Keratinocyte (primary cell): ENCODE measurements around the gene MEF2A. TPM values are rescaled to one million over a fixed set of nuclear protein-coding genes. Genes with fewer than 3 reads are reported as not detected.

ENCODE experiments used
- DNase-seq: peaks from one replicate; pipeline ENCODE4 v3.0.0-alpha.2; 2011; ENCODE audit warnings: low read depth, missing footprints, low spot score
- FAIRE-seq: peaks from 2 replicates; lab custom pipeline; 2011; peaks lifted over from hg19 to GRCh38; lab: Jason Lieb, UNC
- H2AFZ ChIP-seq: 2 replicates; pipeline ENCODE4 v1.6.0; 2012; ENCODE audit warnings: low read length, control low read depth, inconsistent platforms; ENCODE audit not compliant: control insufficient read depth
- H3K27ac ChIP-seq: 2 replicates; pipeline ENCODE4 v1.5.1; 2011; ENCODE audit warnings: low read length; ENCODE audit not compliant: control insufficient read depth, insufficient read depth
- H3K27me3 ChIP-seq: 3 replicates; pipeline ENCODE4 v1.6.0; 2011; ENCODE audit warnings: low read length; ENCODE audit not compliant: control insufficient read depth, insufficient read depth; ENCODE audit errors: extremely low read depth
- H3K36me3 ChIP-seq, 2 experiments: 2 replicates in 1 of 2; 3 replicates in 1 of 2; pipeline ENCODE4 v1.5.1; 2011; ENCODE audit warnings: low read length in 2 of 2, mild to moderate bottlenecking in 1 of 2; ENCODE audit not compliant: control insufficient read depth in 2 of 2, insufficient read depth in 2 of 2; ENCODE audit errors: extremely low read depth in 1 of 2
- H3K4me1 ChIP-seq: 3 replicates; pipeline ENCODE4 v1.5.1; 2011; ENCODE audit warnings: low read length; ENCODE audit not compliant: control insufficient read depth, insufficient read depth; ENCODE audit errors: extremely low read depth
- H3K4me2 ChIP-seq: 3 replicates; pipeline ENCODE4 v1.6.0; 2011; ENCODE audit warnings: low read depth, low read length; ENCODE audit not compliant: control insufficient read depth, insufficient read depth; ENCODE audit errors: extremely low read depth
- H3K4me3 ChIP-seq, 3 experiments: fragments of 200-600 bp in 1 of 3; sonication (generic) in 1 of 3; 2 replicates in 2 of 3; 3 replicates in 1 of 3; pipeline ENCODE4 v1.5.1; 2011 to 2016; ENCODE audit warnings: low read length in 3 of 3, mild to moderate bottlenecking in 3 of 3, control low read depth in 2 of 3, inconsistent platforms in 1 of 3, low read depth in 1 of 3, mixed read lengths in 1 of 3, mixed run types in 1 of 3, moderate library complexity in 1 of 3; ENCODE audit not compliant: control insufficient read depth in 2 of 3, insufficient read depth in 2 of 3; ENCODE audit errors: extremely low read depth in 1 of 3
- H3K79me2 ChIP-seq: 2 replicates; pipeline ENCODE4 v1.6.0; 2012; ENCODE audit warnings: low read length; ENCODE audit not compliant: control insufficient read depth, insufficient read depth
- H3K9ac ChIP-seq: 3 replicates; pipeline ENCODE4 v1.6.0; 2011; ENCODE audit warnings: low read length; ENCODE audit not compliant: control insufficient read depth, insufficient read depth; ENCODE audit errors: extremely low read depth
- H3K9me1 ChIP-seq: 3 replicates; pipeline ENCODE4 v1.6.0; 2011; ENCODE audit warnings: low read length; ENCODE audit not compliant: control insufficient read depth, insufficient read depth; ENCODE audit errors: extremely low read depth
- H3K9me3 ChIP-seq: 2 replicates; pipeline ENCODE4 v1.5.1; 2012; ENCODE audit warnings: low read depth, low read length; ENCODE audit not compliant: control insufficient read depth
- H4K20me1 ChIP-seq: 3 replicates; pipeline ENCODE4 v1.6.0; 2011; ENCODE audit warnings: low read length; ENCODE audit not compliant: control insufficient read depth, insufficient read depth; ENCODE audit errors: extremely low read depth
- CTCF ChIP-seq, 3 experiments: IDR thresholded peaks in 1 of 3; conservative IDR thresholded peaks in 1 of 3; optimal IDR thresholded peaks in 1 of 3; 2 replicates in 2 of 3; 3 replicates in 1 of 3; pipeline versions ENCODE3 to v1.5.1; 2011; ENCODE audit warnings: low read length in 3 of 3, mild to moderate bottlenecking in 3 of 3, moderate library complexity in 2 of 3, control low read depth in 1 of 3, inconsistent platforms in 1 of 3; ENCODE audit not compliant: insufficient read depth in 2 of 3; ENCODE audit errors: extremely low read depth in 1 of 3
- EZH2 ChIP-seq: IDR thresholded peaks from one replicate; pipeline ENCODE4 v1.6.1; 2012; ENCODE audit warnings: inconsistent platforms, mild to moderate bottlenecking, low read length, moderate library complexity
- dilution Hi-C: fragments of 300-500 bp; cut with MboI; formaldehyde crosslinking; loops from one replicate; pipeline ENCODE4 v1.7.0; 2020; ENCODE audit warnings: low sequenced_read_pairs; ENCODE audit not compliant: extremely low pct_ligation_motif_present
- polyA plus RNA-seq, 5 experiments: library from polyadenylated mRNA; depleted of rRNA in 3 of 5; stranded (reverse) in 3 of 5; stranded (forward) in 1 of 5; unstranded in 1 of 5; fragments of >200 nt; gene quantifications; 1 replicate in 1 of 5; 2 replicates in 3 of 5; 3 replicates in 1 of 5; pipeline versions ENCODE4 v1.2.1 to v1.2.3, GENCODE V29; 2011 to 2012; ENCODE audit warnings: missing spikeins in 2 of 5, low read depth in 1 of 5, low replicate concordance in 1 of 5

Gene MEF2A
- polyA plus RNA-seq, 1 donor (not counting 4 experiments of a cell fraction or from before 2014, with no cell fraction given): 27.4 TPM

DNA sequence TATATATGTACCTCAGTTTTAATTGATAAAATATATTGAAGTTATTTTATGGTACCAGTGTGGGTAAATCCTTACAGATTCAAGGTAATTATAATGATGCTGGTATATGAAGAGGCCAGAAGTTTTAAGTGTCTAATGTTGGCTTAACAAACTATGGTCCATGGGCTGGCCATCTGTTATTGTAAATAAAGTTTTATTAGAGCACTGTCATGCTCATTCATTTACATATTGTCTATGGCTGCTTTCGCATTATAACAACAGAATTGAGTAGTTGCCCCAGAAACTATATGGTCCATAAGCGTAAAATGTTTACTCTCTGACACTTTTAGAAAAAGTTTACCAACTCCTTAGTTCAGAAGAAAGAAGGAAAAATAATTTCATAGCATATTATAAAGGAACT is 67.9 kb downstream of the MEF2A start:
- no peaks in the 10 kb centered on the region for H3K36me3 ChIP-seq
- no peaks in the 10 kb centered on the region for H3K9me3 ChIP-seq
- peaks cover 10% of the 10 kb centered on the region for H3K4me1 ChIP-seq
- H3K9me1 ChIP-seq: no peaks in the 10 kb centered on the region
- FAIRE-seq: no peak
- H3K79me2 ChIP-seq: peaks cover 9% of the 10 kb centered on the region
- H2AFZ ChIP-seq: no peak overlapping the region
- no peak overlapping the region for H3K27ac ChIP-seq
- no peaks in the 10 kb centered on the region for H3K27me3 ChIP-seq
- no peak for TF ChIP-seq EZH2
- no peak for TF ChIP-seq CTCF (optimal IDR thresholded peaks at IDR 0.05 in 1 of 3, IDR thresholded peaks at IDR 0.05 in 1 of 3, conservative IDR thresholded peaks at IDR 0.05 in 1 of 3; ENCODE audit: extremely low read depth in 1 of 3, insufficient read depth in 2 of 3, low read length in 3 of 3)
- DNase-seq: no peak
- no peaks in the 10 kb centered on the region for H4K20me1 ChIP-seq
- dilution Hi-C loops: no loop called here
- no peak overlapping the region for H3K4me2 ChIP-seq
- no peak overlapping the region for H3K4me3 ChIP-seq
- no peak overlapping the region for H3K9ac ChIP-seq

DNA sequence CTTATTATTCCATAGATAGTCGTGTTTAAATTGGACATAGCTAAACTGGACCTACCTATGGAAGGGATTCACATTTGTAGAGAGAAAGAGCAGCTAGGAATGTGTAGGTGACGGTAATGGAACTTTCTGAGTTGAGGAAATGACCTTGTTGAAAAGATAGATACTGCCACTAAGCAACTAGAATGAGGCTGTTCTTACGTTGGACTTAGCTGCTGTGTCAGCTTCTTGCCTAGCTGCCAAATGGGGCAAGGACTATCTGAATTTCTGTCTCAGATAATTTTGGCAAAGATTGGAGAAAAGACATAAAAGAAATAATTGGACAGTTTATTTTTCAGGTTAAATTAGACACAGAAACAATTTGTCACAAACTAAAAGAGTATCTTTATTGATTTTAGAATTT is 68.8 kb downstream of the MEF2A start:
- dilution Hi-C loops: no loop called here
- H3K4me3 ChIP-seq: no peak overlapping the region
- H3K4me1 ChIP-seq: peaks cover 10% of the 10 kb centered on the region
- H3K9me3 ChIP-seq: no peaks in the 10 kb centered on the region
- DNase-seq: no peak
- no peak overlapping the region for H3K27ac ChIP-seq
- TF ChIP-seq EZH2 (no peak), CTCF (optimal IDR thresholded peaks at IDR 0.05 in 1 of 3, IDR thresholded peaks at IDR 0.05 in 1 of 3, conservative IDR thresholded peaks at IDR 0.05 in 1 of 3; ENCODE audit: extremely low read depth in 1 of 3, insufficient read depth in 2 of 3, low read length in 3 of 3) (no peak)
- no peak for FAIRE-seq
- H2AFZ ChIP-seq: no peak overlapping the region
- no peaks in the 10 kb centered on the region for H3K27me3 ChIP-seq
- H3K9me1 ChIP-seq: no peaks in the 10 kb centered on the region
- H4K20me1 ChIP-seq: no peaks in the 10 kb centered on the region
- H3K79me2 ChIP-seq: peaks cover 9% of the 10 kb centered on the region
- H3K9ac ChIP-seq: no peak overlapping the region
- no peak overlapping the region for H3K4me2 ChIP-seq
- no peaks in the 10 kb centered on the region for H3K36me3 ChIP-seq
